HCT116 (cell line): ENCODE measurements around the gene VAMP1. TPM values are rescaled to one million over a fixed set of nuclear protein-coding genes. Genes with fewer than 3 reads are reported as not detected.

Experiments used
- ATF3 ChIP-seq: IDR thresholded peaks from 2 replicates; pipeline ENCODE4 v1.6.1; 2012
- CTCF ChIP-seq, 3 experiments: fragments of 200-600 bp in 1 of 3; sonication (generic) in 1 of 3; IDR thresholded peaks in 2 of 3; conservative IDR thresholded peaks in 1 of 3; 2 replicates each; pipeline ENCODE4 v1.5.1; 2012 to 2017; ENCODE audit warnings: low read depth in 2 of 3, low read length in 2 of 3, antibody characterized with exemption in 1 of 3, borderline replicate concordance in 1 of 3, control low read depth in 1 of 3, mild to moderate bottlenecking in 1 of 3, mixed read lengths in 1 of 3, mixed run types in 1 of 3, moderate library complexity in 1 of 3; ENCODE audit not compliant: insufficient read depth in 1 of 3
- EGR1 ChIP-seq: IDR thresholded peaks from 2 replicates; pipeline ENCODE4 v1.6.1; 2012; ENCODE audit warnings: low read depth
- ELF1 ChIP-seq: IDR thresholded peaks from 2 replicates; pipeline ENCODE4 v1.6.1; 2012; ENCODE audit warnings: low read depth, borderline replicate concordance
- EZH2phosphoT487 ChIP-seq: fragments of 200-600 bp; IDR thresholded peaks from 2 replicates; pipeline ENCODE4 v1.6.1; 2018; ENCODE audit warnings: antibody characterized with exemption, borderline replicate concordance
- FOSL1 ChIP-seq: IDR thresholded peaks from 2 replicates; pipeline ENCODE4 v1.6.1; 2012; ENCODE audit warnings: low read depth
- MAX ChIP-seq: IDR thresholded peaks from 2 replicates; pipeline ENCODE4 v1.6.1; 2012
- POLR2AphosphoS5 ChIP-seq: IDR thresholded peaks from 2 replicates; pipeline ENCODE4 v1.6.1; 2011; ENCODE audit warnings: mild to moderate bottlenecking, low read depth, low read length, moderate library complexity
- REST ChIP-seq: IDR thresholded peaks from 2 replicates; pipeline ENCODE4 v1.6.1; 2012; ENCODE audit warnings: low read depth
- YY1 ChIP-seq: IDR thresholded peaks from 2 replicates; pipeline ENCODE4 v1.6.1; 2011; ENCODE audit warnings: low read length, low read depth, moderate library complexity, mild to moderate bottlenecking; ENCODE audit not compliant: insufficient replicate concordance; ENCODE audit errors: extremely low read depth
- total RNA-seq: library from RNA; stranded (reverse); gene quantifications from one replicate; pipeline ENCODE4 v1.2.1, GENCODE V29; 2021; ENCODE audit not compliant: unreplicated experiment

VAMP1 gene
- total RNA-seq, 1 experiment from 2014 or later = 12.1 TPM

DNA sequence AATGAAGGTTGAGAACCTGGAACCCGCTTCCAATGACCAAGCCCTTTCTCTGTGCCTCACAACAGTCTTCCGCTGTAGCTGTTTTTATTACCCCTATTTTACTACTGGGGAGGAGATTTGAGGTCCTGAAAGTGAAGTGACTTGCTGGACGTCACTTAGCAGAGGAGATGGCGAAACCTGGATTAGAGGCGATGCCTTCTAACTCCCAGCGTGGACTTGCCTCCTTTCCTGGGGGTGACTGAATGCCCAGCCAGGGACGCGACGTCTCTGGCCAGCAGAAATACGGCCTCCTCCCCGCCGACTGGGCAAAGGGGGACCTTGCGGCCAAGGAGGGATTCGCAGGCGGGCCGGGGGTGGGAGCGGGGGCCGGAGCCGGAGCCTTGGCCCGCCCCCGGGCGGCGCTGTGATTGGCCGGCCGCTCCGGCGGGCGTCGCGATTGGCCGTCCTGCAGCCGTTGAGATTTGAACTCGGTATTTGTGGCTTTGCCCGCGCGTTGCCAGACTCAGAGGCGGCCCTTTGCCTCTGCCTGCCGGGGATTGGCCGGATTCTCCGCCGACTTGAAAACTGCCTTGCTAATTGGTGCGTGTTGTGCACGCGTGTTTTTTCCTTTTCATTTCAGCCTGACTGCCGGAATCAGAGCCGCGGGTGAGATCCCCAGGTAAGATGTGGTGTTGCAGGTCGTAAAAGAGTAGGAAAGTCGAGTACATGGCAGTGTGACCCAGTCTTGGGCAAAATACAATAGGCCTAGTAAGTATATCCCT, 23.2 kb upstream of the VAMP1 start, which contains the start of gene NCAPD2 (continued):
- TF ChIP-seq CTCF (IDR thresholded peaks at IDR 0.05 in 2 of 3, conservative IDR thresholded peaks at IDR 0.05 in 1 of 3; ENCODE audit: borderline replicate concordance in 1 of 3, insufficient read depth in 1 of 3, low read depth in 2 of 3, low read length in 2 of 3) (peak in 1 of 3 experiments; percentile 24; a peak in 2 of 6 replicates), ATF3 (no peak), YY1 (peak; percentile 22), FOSL1 (no peak), EZH2phosphoT487 (no peak), EGR1 (peak; percentile 86), ELF1 (no peak), REST (no peak), MAX (peak; percentile 89), POLR2AphosphoS5 (peak; percentile 53)
